NCI-H2107 treated with DMSO at 0.1 percent for 48 hours (cell line): ENCODE data around the gene EPN3.

Experiments
- DNase-seq: peaks from one replicate; lab custom pipeline; 2025; ENCODE audit not compliant: unreplicated experiment; lab: John Stamatoyannopoulos, UW

EPN3 gene

GRCh38 chr17:50532452-50533024 lies at the start of gene EPN3:
TSS of gene EPN3 (plus strand) at chr17:50532735. CDS start at chr17:50536557, 3,822 bp downstream.
- no peak for DNase-seq

- DNase-seq: no peak
Measured at GRCh38 chr17:50483266-50483665, 49.3 kb upstream of the EPN3 start.

- no peak for DNase-seq
Measured at GRCh38 chr17:50484386-50485155, 48.0 kb upstream of the EPN3 start.

GRCh38 chr17:50487213-50488096 lies 45.1 kb upstream of the EPN3 start:
- no peak for DNase-seq

GRCh38 chr17:50488880-50489279 lies 43.7 kb upstream of the EPN3 start:
- DNase-seq: no peak

- DNase-seq: no peak
Measured at GRCh38 chr17:50491505-50491904, 41.0 kb upstream of the EPN3 start.

- DNase-seq: no peak
Measured at GRCh38 chr17:50492214-50492613, 40.3 kb upstream of the EPN3 start.

- no peak for DNase-seq
Measured at GRCh38 chr17:50493744-50494143, 38.8 kb upstream of the EPN3 start.

GRCh38 chr17:50495217-50495823 lies 37.2 kb upstream of the EPN3 start:
- DNase-seq: no peak

GRCh38 chr17:50495918-50496317 lies 36.6 kb upstream of the EPN3 start:
- DNase-seq: no peak

- DNase-seq: no peak
Measured at GRCh38 chr17:50498021-50498874, 34.3 kb upstream of the EPN3 start.

- DNase-seq: no peak
Measured at GRCh38 chr17:50499270-50499669, 33.3 kb upstream of the EPN3 start.

GRCh38 chr17:50499721-50500120 lies 32.8 kb upstream of the EPN3 start:
- no peak for DNase-seq

- DNase-seq: no peak
Measured at GRCh38 chr17:50501054-50501453, 31.5 kb upstream of the EPN3 start.

GRCh38 chr17:50502301-50502990 lies 30.1 kb upstream of the EPN3 start:
- no peak for DNase-seq

- DNase-seq: no peak
Measured at GRCh38 chr17:50505591-50506130, 26.9 kb upstream of the EPN3 start.

GRCh38 chr17:50506298-50506697 lies 26.2 kb upstream of the EPN3 start:
- DNase-seq: no peak

GRCh38 chr17:50507871-50508572 lies 24.5 kb upstream of the EPN3 start, which contains the start of gene MYCBPAP:
TSS of gene MYCBPAP (plus strand) at chr17:50508439. CDS start at chr17:50508675, 236 bp downstream.
- DNase-seq: no peak
